ENCODE data around the gene AOC2.
"Not testable (repeated sequence)": the region's sequence is repeated elsewhere in the genome, so short reads cannot be mapped to it uniquely, and the experiment has no call there.

AOC2 gene

DNA sequence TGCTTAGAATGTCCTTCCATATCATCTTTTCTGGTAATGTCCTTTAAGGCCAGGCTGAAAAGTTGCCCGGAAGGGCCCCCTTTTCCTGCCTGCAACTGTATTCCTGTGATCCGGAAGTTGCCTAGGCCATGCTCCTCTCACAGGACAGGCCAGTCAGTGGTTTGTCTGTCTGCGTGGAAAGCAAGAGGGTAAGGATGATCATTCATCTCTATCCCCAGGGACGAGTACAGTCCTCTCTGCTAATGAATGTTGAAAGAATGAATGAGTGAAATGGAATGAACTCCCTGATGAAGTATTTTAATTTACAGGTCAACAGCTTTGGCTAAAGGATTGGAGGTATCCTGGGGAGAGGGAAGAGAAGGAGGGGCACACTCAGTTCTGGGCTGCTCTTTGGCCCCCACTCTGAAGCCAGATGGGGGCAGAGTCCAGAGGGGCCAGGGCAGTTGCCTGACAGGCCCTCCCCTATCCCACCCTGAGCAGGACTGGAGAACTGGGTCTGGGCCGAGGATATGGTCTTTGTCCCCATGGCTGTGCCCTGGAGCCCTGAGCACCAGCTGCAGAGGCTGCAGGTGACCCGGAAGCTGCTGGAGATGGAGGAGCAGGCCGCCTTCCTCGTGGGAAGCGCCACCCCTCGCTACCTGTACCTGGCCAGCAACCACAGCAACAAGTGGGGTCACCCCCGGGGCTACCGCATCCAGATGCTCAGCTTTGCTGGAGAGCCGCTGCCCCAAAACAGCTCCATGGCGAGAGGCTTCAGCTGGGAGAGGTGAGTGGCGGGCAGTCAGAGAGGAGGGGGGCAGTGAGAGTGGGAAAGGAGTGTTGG is 9.8 kb downstream of the AOC2 start:
- DNase-seq = no peak

DNA sequence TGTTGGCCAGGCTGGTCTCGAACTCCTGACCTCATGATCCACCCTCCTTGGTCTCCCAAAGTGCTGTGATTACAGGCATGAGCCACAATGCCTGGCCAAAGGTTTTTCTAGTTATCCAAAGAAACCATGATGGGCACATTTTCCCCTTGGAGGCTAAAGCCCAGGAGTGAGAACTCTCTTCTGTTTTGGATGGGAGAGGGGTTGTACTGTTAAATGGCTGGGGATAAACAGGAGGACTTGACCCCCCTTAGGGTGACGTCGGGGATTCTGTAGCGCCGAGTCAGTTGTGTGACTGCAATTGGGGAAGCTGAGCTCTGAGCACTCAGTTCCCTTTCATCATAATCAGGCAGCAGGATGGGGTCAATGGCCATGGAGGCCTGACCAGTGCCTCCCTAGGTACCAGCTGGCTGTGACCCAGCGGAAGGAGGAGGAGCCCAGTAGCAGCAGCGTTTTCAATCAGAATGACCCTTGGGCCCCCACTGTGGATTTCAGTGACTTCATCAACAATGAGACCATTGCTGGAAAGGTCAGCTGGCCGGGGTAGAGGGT is 10.7 kb downstream of the AOC2 start:
- DNase-seq = no peak

DNA sequence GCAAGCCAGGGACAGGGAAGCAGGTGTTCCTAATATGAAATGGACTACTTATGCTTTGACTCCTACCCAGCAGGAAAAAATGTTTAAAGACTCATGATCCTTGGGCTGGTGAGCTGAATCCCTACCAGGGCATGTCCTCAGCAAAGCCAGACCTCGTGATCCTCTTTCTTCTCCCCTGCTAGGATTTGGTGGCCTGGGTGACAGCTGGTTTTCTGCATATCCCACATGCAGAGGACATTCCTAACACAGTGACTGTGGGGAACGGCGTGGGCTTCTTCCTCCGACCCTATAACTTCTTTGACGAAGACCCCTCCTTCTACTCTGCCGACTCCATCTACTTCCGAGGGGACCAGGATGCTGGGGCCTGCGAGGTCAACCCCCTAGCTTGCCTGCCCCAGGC is 11.7 kb downstream of the AOC2 start:
- not testable (repeated sequence) for DNase-seq

DNA sequence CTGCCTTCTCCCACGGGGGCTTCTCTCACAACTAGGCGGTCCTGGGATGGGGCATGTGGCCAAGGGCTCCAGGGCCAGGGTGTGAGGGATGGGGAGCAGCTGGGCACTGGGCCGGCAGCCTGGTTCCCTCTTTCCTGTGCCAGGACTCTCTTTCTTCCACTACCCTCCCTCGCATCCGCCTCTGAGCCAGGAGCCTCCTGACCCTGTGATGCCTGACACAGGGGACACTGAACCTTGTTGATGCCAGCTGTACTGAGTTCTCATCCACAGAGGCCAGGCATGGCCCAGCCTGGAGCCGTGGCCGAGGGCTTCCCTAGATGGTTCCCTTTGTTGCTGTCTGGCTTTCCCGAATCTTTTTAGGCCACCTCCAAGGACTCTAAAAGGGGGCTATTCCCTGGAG is 12.1 kb downstream of the AOC2 start:
- DNase-seq = not testable (repeated sequence)

DNA sequence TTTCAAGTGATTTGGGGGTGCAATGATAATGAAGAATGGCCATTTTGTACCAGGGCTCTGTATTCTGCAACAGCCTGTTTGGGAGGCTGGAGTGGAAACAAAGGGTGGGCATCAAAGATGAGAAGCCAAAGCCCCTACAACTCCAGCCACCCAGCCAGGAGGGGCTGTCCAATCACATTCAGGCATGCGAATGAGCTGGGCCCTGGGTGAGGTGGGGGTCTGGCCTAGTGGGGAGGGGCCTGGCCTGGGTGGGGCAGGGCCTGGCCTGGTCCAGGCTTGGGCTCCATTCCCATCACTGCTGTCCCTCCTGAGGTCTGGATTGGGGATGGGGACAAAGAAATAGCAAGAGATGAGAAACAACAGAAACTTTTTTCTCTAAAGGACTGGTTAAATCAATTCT is 13.0 kb downstream of the AOC2 start:
- no peak for DNase-seq

DNA sequence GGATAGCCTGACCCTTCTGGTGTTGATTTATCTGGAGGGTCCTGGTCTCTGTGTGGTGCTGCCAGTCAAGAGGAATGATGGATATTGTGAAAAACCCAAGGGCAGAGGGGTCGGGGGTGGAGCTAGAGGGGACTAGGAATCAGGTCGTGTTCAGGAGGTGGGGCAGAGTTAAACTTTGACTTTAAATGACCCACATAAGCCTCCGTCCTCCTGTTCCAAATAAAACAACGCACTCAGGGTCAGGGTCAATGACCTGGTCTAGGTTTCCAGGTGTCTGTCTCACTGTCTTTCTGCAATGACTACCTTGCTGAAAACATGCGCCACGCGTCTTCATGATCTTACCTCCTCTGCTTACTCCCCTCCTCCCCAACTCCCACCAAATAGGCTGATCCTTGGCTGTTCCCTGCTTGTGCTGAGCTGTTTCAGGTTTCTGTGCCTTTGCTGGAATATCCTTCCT is 21.3 kb downstream of the AOC2 start:
- no peak for DNase-seq

DNA sequence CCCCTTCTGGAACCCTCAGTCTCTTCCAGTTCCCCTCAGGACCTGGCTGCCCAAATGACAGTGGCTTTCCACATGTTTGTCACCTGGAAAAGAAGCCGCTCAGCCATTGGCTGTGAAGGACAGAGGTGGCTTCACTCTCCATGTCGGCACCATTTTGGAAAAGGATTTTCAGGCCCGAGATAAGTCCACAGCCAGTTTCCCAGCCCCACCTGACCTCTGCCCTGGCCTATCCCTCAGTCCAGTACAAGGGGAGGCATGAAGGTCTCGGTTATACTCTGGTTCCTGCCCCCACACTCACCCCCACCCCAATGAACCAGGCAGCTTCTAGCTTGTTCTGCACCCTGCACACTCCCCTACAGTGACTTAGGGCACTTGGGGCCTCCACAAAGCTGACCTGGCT is 21.8 kb downstream of the AOC2 start:
- no peak for DNase-seq

DNA sequence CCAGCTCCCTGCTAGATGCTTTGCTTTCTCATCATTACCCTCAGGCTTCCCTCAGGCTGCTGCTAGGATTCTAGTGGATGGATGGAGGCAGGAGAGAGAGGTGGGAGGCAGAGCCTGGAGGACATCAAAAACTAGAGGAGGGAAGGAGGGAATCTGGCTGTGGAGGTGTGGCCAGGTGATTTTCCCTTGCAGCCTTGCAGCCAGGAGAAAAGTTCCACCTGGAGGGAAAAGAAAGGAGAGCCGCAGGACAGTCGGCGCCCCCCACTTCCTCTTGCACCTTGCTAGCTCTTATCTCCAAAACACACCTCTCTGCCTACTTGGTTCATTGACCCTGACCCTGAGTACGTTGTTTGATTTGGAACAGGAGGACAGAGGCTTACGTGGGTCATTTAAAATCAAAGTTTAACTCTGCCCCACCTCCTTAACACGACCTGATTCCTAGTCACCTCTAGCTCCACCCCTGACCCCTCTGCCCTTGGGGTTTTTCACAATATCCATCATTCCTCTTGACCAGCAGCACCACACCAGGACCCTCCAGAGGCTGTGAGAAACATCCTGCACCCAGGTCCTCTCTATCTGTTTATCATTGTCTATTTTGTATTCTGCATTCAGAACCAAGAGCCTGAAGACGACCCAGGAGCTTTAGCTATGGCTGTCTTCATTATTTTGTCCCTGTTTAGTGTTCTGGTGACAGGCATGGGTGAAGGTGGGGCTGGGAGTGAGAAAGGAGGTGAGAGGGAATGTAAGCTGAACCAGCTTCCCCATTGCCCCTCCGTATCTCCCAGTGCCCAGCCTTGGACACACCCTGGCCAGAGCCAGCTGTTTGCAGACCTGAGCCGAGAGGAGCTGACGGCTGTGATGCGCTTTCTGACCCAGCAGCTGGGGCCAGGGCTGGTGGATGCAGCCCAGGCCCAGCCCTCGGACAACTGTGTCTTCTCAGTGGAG is 22.5 kb downstream of the AOC2 start:
- no peak for DNase-seq

DNA sequence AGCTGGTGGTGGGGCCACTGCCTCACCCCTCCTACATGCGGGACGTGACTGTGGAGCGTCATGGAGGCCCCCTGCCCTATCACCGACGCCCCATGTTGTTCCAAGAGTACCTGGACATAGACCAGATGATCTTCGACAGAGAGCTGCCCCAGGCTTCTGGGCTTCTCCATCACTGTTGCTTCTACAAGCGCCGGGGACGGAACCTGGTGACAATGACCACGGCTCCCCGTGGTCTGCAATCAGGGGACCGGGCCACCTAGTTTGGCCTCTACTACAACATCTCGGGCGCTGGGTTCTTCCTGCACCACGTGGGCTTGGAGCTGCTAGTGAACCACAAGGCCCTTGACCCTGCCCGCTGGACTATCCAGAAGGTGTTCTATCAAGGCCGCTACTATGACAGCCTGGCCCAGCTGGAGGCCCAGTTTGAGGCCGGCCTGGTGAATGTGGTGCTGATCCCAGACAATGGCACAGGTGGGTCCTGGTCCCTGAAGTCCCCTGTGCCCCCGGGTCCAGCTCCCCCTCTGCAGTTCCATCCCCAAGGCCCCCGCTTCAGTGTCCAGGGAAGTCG is 23.4 kb downstream of the AOC2 start:
- DNase-seq = not testable (repeated sequence)

DNA sequence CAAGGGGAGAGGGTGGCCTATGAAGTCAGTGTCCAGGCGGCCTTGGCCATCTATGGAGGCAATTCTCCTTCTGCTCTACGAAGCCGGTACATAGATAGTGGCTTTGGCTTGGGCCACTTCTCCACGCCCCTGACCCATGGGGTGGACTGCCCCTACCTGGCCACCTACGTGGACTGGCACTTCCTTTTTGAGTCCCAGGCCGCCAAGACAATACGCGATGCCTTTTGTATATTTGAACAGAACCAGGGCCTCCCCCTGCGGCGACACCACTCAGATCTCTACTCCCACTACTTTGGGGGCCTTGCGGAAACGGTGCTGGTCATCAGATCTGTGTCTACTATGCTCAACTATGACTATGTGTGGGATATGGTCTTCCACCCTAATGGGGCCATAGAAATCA is 24.0 kb downstream of the AOC2 start:
- no peak for DNase-seq

DNA sequence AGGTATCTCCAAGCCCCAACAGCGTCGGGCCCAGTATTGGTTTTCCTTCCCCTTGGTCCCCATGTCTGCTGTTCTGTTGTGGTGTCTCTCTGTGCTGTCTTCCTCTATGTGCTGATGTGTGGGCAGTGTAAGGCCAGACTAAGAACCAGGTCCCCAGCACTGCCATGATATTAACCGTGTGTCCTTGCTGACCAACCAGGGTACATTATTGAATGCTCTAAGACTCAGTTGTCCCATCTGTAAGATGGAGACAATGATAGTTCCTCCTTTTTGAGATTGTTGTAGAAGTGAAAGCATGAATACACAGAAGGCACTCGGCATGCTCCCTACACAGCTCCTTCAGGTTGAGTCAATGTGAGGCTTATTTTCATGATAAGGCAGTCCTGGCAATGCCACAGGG is 27.3 kb downstream of the AOC2 start:
- DNase-seq = no peak

DNA sequence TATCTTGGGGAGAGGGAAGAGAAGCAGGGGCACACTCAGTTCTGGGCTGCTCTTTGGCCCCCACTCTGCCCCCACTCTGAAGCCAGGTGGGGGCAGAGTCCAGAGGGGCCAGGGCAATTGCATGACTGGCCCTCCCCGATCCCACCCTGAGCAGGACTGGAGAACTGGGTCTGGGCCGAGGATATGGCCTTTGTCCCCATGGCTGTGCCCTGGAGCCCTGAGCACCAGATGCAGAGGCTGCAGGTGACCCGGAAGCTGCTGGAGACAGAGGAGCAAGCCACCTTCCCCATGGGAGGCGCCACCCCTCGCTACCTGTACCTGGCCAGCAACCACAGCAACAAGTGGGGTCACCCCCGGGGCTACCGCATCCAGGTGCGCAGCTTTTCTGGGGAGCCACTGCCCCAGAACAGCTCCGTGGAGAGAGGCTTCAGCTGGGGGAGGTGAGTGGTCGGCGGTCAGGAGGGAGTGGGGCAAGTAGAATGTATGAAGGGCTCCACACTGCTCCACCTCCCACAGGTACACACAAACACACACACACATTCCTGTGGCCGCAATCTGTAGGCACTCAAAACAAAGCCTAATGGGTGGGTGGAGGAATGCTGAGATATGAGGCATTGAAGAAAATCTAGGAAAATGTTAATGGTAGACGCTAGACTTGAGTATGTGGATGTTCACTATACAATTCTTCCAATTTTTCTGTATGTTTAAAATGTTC is 28.0 kb downstream of the AOC2 start:
- no peak for DNase-seq

DNA sequence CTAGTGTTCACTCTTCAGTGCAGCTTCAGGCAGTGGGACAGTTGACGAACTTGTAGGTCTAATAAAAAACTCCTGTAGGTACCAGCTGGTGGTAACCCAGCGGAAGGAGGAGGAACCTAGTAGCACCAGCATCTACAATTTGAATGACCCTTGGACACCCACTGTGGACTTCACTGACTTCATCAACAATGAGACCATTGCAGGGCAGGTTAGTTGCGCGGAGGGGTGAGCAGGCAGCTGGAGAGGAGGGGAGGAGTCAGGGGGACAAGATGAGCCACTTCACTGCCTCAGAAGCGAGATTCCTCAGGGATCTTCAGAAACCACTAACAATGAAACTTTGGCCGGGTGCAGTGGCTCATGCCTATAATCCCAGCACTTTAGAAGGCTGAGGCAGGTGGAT is 28.9 kb downstream of the AOC2 start:
- DNase-seq = no peak

DNA sequence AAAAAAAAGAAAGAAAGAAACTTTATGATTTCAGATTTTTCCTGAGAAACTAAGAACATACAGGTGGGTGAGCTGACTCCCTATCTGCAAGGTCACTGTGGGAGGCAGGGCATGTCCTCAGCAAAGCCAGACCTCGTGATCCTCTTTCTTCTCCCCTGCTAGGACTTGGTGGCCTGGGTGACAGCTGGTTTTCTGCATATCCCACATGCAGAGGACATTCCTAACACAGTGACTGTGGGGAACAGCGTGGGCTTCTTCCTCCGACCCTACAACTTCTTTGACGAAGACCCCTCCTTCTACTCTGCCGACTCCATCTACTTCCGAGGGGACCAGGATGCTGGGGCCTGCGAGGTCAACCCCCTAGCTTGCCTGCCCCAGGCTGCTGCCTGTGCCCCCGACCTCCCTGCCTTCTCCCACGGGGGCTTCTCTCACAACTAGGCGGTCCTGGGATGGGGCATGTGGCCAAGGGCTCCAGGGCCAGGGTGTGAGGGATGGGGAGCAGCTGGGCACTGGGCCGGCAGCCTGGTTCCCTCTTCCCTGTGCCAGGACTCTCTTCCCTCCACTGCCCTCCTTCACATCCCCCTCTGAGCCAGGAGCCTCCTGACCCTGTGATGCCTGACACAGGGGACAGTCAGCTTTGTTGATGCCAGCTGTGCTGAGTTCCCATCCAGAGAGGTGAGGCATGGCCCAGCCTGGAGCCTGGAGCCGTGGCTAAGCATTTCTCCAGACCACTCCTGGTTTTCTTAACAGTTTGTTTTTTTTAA is 29.7 kb downstream of the AOC2 start:
- not testable (repeated sequence) for DNase-seq

DNA sequence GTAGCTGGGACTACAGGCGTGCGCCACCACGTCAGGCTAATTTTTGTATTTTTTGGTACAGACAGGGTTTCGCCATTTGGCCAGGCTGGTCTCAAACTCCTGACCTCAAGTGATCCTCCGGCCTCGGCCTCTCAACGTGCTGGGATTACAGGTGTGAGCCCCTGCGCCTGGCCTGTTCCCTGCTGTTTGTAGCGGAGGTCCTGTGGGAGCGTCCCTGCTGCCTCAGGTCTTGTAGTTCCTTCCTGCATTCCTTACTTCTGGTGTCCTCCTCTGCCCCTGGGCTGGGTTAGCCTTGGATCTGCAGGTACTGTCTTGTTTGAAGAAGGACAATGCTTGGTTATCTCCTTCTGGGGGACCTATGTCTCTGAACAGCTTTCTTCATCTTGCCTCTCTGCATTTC is 32.7 kb downstream of the AOC2 start:
- DNase-seq = no peak

DNA sequence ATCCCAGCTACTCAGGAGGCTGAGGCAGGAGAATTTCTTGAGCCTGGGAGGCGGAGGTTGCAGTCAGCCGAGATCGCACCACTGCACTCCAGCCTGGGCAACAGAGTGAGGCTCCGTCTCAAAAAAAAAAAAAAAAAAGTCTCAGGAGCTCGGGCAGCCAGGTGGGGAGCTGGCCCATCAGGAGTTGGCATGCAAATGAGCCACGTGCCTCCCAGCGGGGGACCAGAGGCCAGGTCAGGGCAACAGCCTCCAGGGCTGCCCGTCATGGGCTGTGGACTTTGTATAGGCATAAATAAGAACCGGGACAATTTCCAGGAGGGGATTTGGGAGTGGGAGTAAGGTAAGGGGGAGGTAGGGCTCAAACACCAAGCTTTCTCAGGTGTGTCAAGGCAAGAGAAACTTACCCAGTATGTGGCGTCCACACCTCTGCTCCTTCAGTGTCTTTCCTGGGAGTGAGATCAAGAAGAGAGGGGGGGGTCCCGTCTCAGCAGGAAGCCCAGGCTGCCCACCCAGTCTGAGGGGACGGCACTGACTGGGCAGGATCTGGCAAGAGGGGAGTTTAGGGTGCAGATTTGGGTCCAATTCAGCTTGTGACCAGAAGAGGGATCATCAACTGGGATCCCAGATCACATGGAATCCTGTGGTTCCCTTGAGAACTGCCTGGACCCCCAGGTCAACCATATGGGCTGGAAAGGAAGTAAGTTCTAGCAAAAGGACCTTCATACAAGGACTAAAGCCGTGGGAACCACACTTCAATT is 33.9 kb downstream of the AOC2 start:
- no peak for DNase-seq

DNA sequence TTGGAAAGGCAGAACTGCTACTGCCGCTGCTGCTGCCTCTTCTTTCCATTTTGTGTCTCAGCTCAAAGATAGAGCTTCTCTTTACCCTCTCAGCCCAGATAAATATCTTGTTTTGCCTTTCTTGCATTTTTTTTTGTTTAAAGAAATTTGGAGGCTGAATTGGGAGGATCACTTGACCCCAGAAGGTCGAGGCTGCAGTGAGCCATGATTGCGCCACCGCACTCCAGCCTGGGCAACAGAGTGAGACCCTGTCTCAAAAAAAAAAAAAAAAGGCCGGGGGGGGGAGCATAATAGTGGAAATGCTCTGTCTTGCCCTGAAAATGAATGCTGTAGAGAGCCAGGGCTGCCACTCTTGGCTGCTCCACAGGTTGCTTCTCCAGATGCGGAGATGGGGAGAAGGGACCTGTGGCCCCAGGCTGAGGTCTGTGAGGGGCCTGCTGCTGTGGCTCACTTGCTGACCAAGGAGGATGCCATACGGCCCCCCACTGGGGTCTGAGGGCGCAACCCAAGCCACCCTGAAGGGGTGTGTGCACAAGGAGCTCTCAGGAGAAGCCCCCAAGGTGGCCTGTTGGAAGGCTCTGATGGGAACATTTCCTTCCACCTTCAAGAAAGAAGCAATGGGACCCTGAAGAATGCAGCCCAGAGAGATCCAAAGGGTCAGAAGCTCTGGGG is 34.7 kb downstream of the AOC2 start:
- no peak for DNase-seq

DNA sequence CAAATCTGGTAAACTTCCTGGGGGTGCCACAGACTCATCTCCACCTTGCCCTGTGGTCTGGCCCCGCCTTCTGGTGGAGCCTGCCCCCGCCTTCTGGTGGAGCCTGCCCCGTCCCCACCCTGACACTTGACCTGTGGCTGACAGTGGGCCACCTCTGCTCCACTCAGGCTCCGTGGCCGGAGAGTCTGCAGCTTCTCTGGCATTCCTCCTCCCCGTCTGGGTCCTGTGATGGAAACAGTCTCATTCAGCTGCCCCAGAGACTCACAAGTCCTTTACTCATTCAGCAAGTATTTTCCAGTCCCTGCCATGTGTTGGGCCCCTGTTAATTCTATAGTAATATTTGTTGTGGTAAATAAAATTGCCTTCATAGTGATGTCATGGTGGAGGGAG is 35.2 kb downstream of the AOC2 start:
- no peak for DNase-seq

DNA sequence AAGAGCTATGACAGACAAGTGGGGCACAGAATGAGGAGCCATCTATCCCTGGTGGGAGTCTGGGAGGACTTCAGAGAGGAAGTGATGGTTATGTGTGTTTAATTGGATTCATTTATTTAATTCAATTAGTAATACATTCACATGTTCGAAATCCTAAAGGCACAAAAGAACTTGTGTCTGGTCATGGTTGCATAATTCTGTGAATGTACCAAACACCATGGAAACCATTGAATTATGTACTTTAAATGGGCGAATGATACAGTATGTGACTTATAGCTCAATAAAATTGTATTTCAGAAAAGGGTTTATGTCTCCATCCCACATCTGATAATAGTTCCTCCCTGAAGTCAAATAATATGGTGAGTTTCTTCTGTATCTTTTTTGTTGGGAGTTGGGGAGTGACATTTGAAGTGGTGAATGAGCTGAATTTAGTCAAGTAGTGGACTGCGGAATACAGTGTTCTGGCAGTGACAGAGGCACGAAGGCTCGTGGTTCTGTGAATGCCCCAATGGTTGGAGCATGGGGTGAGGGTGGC is 36.5 kb downstream of the AOC2 start:
- no peak for DNase-seq

DNA sequence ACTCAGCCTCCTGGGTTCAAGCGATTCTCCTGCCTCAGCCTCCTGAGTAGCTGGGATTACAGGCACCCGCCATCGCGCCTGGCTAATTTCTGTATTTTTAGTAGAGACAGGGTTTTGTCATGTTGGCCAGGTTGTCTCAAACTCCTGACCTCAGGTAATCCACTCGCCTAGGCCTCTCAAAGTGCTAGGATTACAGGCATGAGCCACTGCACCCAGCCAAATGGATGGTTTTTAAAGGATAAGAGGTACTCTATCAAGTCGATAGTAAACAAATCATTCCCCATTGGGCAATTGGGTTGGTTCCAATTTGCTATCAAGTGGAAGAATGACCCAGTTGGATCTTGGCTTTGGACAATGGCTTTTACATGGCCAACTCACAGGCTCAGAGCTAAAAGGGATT is 37.3 kb downstream of the AOC2 start:
- DNase-seq = not testable (repeated sequence)

Data from stimulated activated naive CD4-positive, alpha-beta T cell treated with Interleukin-2 at 50 U/mL for 16 hours (primary cell).